ENCODE measurements around the gene GPR84. TPM values are rescaled to one million over a fixed set of nuclear protein-coding genes. Genes with fewer than 3 reads are reported as not detected.
A peak's percentile ranks its signal among the peaks of the same experiment; 100 is the strongest.

GPR84 gene
- total RNA-seq: under 1 TPM; 0.32 to 0.57 TPM

- H3K4me3 Mint-ChIP-seq: peak within 1 kb of the TSS; percentile 45
- peaks cover 4% of the 10 kb centered on the region for H3K27me3 Mint-ChIP-seq (ENCODE audit: low read depth)
- H3K9me3 Mint-ChIP-seq (ENCODE audit: insufficient read depth): no peaks in the 10 kb centered on the region
- peak within 1 kb of the TSS; percentile 85 for H3K27ac Mint-ChIP-seq
- H3K36me3 Mint-ChIP-seq (ENCODE audit: low read depth): no peaks in the 10 kb centered on the region
- POLR2A ChIA-PET: no interaction called here
- DNase-seq (peak; percentile 65), ATAC-seq (peak; percentile 54)
- peaks cover 49% of the 10 kb centered on the region for H3K4me1 Mint-ChIP-seq (ENCODE audit: low read depth)
- CTCF ChIA-PET: no interaction called here
Measured at GRCh38 chr12:54364413-54364812, at the start of gene GPR84. Gene GPR84, minus strand, starts transcription at chr12:54364486. Its CDS starts 635 bp downstream, at chr12:54363851.

- ATAC-seq: peak; percentile 82
- peaks cover 68% of the 10 kb centered on the region for H3K4me1 Mint-ChIP-seq (ENCODE audit: low read depth)
Measured at GRCh38 chr12:54413284-54414190, 49.3 kb upstream of the GPR84 start.

GRCh38 chr12:54412786-54413185 lies 48.5 kb upstream of the GPR84 start:
- peak overlapping the region; percentile 89 for H3K27ac Mint-ChIP-seq
- H3K27me3 Mint-ChIP-seq (ENCODE audit: low read depth): no peaks in the 10 kb centered on the region
- ATAC-seq: peak; percentile 48
- peaks cover 38% of the 10 kb centered on the region for H3K36me3 Mint-ChIP-seq (ENCODE audit: low read depth)
- no peak for DNase-seq
- H3K4me3 Mint-ChIP-seq: peak overlapping the region; percentile 61
- H3K9me3 Mint-ChIP-seq (ENCODE audit: insufficient read depth): no peaks in the 10 kb centered on the region
- H3K4me1 Mint-ChIP-seq (ENCODE audit: low read depth): peaks cover 67% of the 10 kb centered on the region
- ChIA-PET CTCF (interaction anchor here (1.5 to 11.7 kb wide), 9 partner anchors 11 to 85 kb away, joined by 4 to 270 read pairs (median 7); partner anchors contain the start of gene NCKAP1L), POLR2A (interaction anchor here (0.7 to 2.5 kb wide), 6 partner anchors 13 to 132 kb away, joined by 3 to 16 read pairs (median 6); partner anchors contain the start of genes HNRNPA1 and NCKAP1L)

More at GRCh38 chr12:54413284-54414190, 49.3 kb upstream of the GPR84 start:
- Mint-ChIP-seq H3K9me3 (ENCODE audit: insufficient read depth) (no peaks in the 10 kb centered on the region), H3K4me3 (peak overlapping the region; percentile 61), H3K27ac (peak overlapping the region; percentile 89), H3K27me3 (ENCODE audit: low read depth) (no peaks in the 10 kb centered on the region), H3K36me3 (ENCODE audit: low read depth) (peaks cover 37% of the 10 kb centered on the region)
- POLR2A ChIA-PET: interaction anchor here (0.9 to 2.5 kb wide), 6 partner anchors 11 to 133 kb away, joined by 3 to 16 read pairs (median 6); partner anchors contain the start of genes HNRNPA1 and NCKAP1L
- DNase-seq: peak; percentile 88
- CTCF ChIA-PET: interaction anchor here (1.5 to 11.7 kb wide), 9 partner anchors 11 to 85 kb away, joined by 4 to 270 read pairs (median 7); partner anchors contain the start of gene NCKAP1L

GRCh38 chr12:54412348-54412747 lies 48.1 kb upstream of the GPR84 start:
- no peaks in the 10 kb centered on the region for H3K27me3 Mint-ChIP-seq (ENCODE audit: low read depth)
- DNase-seq (no peak), ATAC-seq (no peak)
- H3K27ac Mint-ChIP-seq: peak overlapping the region; percentile 89
- peaks cover 38% of the 10 kb centered on the region for H3K36me3 Mint-ChIP-seq (ENCODE audit: low read depth)
- H3K4me3 Mint-ChIP-seq: peak overlapping the region; percentile 61
- H3K4me1 Mint-ChIP-seq (ENCODE audit: low read depth): peaks cover 63% of the 10 kb centered on the region
- POLR2A ChIA-PET: interaction anchor here (0.6 to 2.5 kb wide), 8 partner anchors 11 to 132 kb away, joined by 3 to 13 read pairs (median 3); partner anchors contain the start of gene HNRNPA1
- no peaks in the 10 kb centered on the region for H3K9me3 Mint-ChIP-seq (ENCODE audit: insufficient read depth)
- CTCF ChIA-PET: interaction anchor here (1.5 to 11.7 kb wide), 8 partner anchors 10 to 86 kb away, joined by 4 to 270 read pairs (median 7); partner anchors contain the start of gene NCKAP1L

- CTCF ChIA-PET: interaction anchor here (0.9 to 11.7 kb wide), 6 partner anchors 10 to 115 kb away, joined by 3 to 270 read pairs (median 5); partner anchors contain the start of gene NCKAP1L
- POLR2A ChIA-PET: interaction anchor here (0.6 to 2.5 kb wide), 8 partner anchors 10 to 131 kb away, joined by 3 to 13 read pairs (median 3); partner anchors contain the start of gene HNRNPA1
- Mint-ChIP-seq H3K27ac (peak overlapping the region; percentile 89), H3K4me1 (ENCODE audit: low read depth) (peaks cover 56% of the 10 kb centered on the region), H3K4me3 (peak overlapping the region; percentile 54), H3K36me3 (ENCODE audit: low read depth) (peaks cover 42% of the 10 kb centered on the region), H3K9me3 (ENCODE audit: insufficient read depth) (no peaks in the 10 kb centered on the region), H3K27me3 (ENCODE audit: low read depth) (no peaks in the 10 kb centered on the region)
- DNase-seq (peak; percentile 56), ATAC-seq (peak; percentile 16)
Measured at GRCh38 chr12:54411391-54412241, 47.3 kb upstream of the GPR84 start.

GRCh38 chr12:54409267-54409666 lies 45.0 kb upstream of the GPR84 start:
- Mint-ChIP-seq H3K4me1 (ENCODE audit: low read depth) (peaks cover 39% of the 10 kb centered on the region), H3K27ac (peak overlapping the region; percentile 26), H3K4me3 (no peak overlapping the region), H3K27me3 (ENCODE audit: low read depth) (no peaks in the 10 kb centered on the region), H3K9me3 (ENCODE audit: insufficient read depth) (no peaks in the 10 kb centered on the region), H3K36me3 (ENCODE audit: low read depth) (peaks cover 57% of the 10 kb centered on the region)
- ATAC-seq (no peak), DNase-seq (no peak)
- CTCF ChIA-PET: interaction anchor here (0.6 to 2.0 kb wide), 4 partner anchors 10 to 38 kb away, joined by 3 to 16 read pairs (median 4); no protein-coding TSS in a partner anchor
- POLR2A ChIA-PET: no interaction called here

GRCh38 chr12:54407183-54407905 lies 43.1 kb upstream of the GPR84 start:
- CTCF ChIA-PET: no interaction called here
- H3K27me3 Mint-ChIP-seq (ENCODE audit: low read depth): no peaks in the 10 kb centered on the region
- H3K36me3 Mint-ChIP-seq (ENCODE audit: low read depth): peaks cover 64% of the 10 kb centered on the region
- peak overlapping the region; percentile 19 for H3K27ac Mint-ChIP-seq
- no peaks in the 10 kb centered on the region for H3K9me3 Mint-ChIP-seq (ENCODE audit: insufficient read depth)
- no peak for ATAC-seq
- no peak overlapping the region for H3K4me3 Mint-ChIP-seq
- POLR2A ChIA-PET: interaction anchor here (0.9 kb wide), 1 partner anchor 8 kb away, joined by 3 read pairs; no protein-coding TSS in a partner anchor
- H3K4me1 Mint-ChIP-seq (ENCODE audit: low read depth): peaks cover 21% of the 10 kb centered on the region
- DNase-seq: no peak

GRCh38 chr12:54405573-54405972 lies 41.3 kb upstream of the GPR84 start:
- ChIA-PET CTCF (interaction anchor here (0.7 to 12.3 kb wide), 5 partner anchors 10 to 180 kb away, joined by 3 to 505 read pairs (median 11); partner anchors contain the start of gene ITGA5), POLR2A (interaction anchor here (1.3 kb wide), 1 partner anchor 12 kb away, joined by 4 read pairs; no protein-coding TSS in a partner anchor)
- DNase-seq (no peak), ATAC-seq (no peak)
- Mint-ChIP-seq H3K4me1 (ENCODE audit: low read depth) (peaks cover 8% of the 10 kb centered on the region), H3K27me3 (ENCODE audit: low read depth) (no peaks in the 10 kb centered on the region), H3K27ac (no peak overlapping the region), H3K4me3 (no peak overlapping the region), H3K9me3 (ENCODE audit: insufficient read depth) (no peaks in the 10 kb centered on the region), H3K36me3 (ENCODE audit: low read depth) (peaks cover 69% of the 10 kb centered on the region)

GRCh38 chr12:54405106-54405505 lies 40.8 kb upstream of the GPR84 start:
- CTCF ChIA-PET: interaction anchor here (0.7 to 12.3 kb wide), 5 partner anchors 11 to 180 kb away, joined by 3 to 505 read pairs (median 11); partner anchors contain the start of gene ITGA5
- no peak overlapping the region for H3K4me3 Mint-ChIP-seq
- no peaks in the 10 kb centered on the region for H3K27me3 Mint-ChIP-seq (ENCODE audit: low read depth)
- peaks cover 72% of the 10 kb centered on the region for H3K36me3 Mint-ChIP-seq (ENCODE audit: low read depth)
- no peak overlapping the region for H3K27ac Mint-ChIP-seq
- DNase-seq (no peak), ATAC-seq (no peak)
- peaks cover 8% of the 10 kb centered on the region for H3K4me1 Mint-ChIP-seq (ENCODE audit: low read depth)
- no peaks in the 10 kb centered on the region for H3K9me3 Mint-ChIP-seq (ENCODE audit: insufficient read depth)
- POLR2A ChIA-PET: interaction anchor here (1.3 kb wide), 1 partner anchor 12 kb away, joined by 4 read pairs; no protein-coding TSS in a partner anchor

All from activated CD8-positive, alpha-beta T cell treated with anti-CD3 and anti-CD28 coated beads, Interleukin-2, amount 10 ng/mL, durations not matched to agents 7 days and 5 days (primary cell).